ENCODE results near the gene NRXN3. TPM values are rescaled to one million over a fixed set of nuclear protein-coding genes. Genes with fewer than 3 reads are reported as not detected.

NRXN3 gene
- total and polyA plus RNA-seq, 2 of the 13 experiments (the other 11 are each of a cell fraction or from before 2014, with no cell fraction given) = 0.03 TPM; not detected in 1

GRCh38 chr14:78359581-78359980 lies 189.4 kb downstream of the NRXN3 start:
- no peak overlapping the region for H3K27ac ChIP-seq (ENCODE audit: extremely low read length, insufficient read depth, low read length)
- TF ChIP-seq NFIC (IDR thresholded peaks at IDR 0.05; ENCODE audit: low read length) (no peak), FOXP1 (IDR thresholded peaks at IDR 0.05) (no peak), FOXP1 (CRISPR knock-in tag; IDR thresholded peaks at IDR 0.05) (no peak), POGZ (CRISPR knock-in tag; IDR thresholded peaks at IDR 0.05) (no peak), ATF1 (CRISPR knock-in tag; IDR thresholded peaks at IDR 0.05) (no peak), YEATS2 (CRISPR knock-in tag; IDR thresholded peaks at IDR 0.05; ENCODE audit: borderline replicate concordance) (no peak), ZNF609 (CRISPR knock-in tag; IDR thresholded peaks at IDR 0.05; ENCODE audit: borderline replicate concordance) (no peak), ZSCAN21 (CRISPR knock-in tag; IDR thresholded peaks at IDR 0.05; ENCODE audit: borderline replicate concordance) (no peak), PITX1 (CRISPR knock-in tag; IDR thresholded peaks at IDR 0.05) (no peak), SRY (CRISPR knock-in tag; IDR thresholded peaks at IDR 0.05) (no peak), ZBTB20 (CRISPR knock-in tag; IDR thresholded peaks at IDR 0.05; ENCODE audit: borderline replicate concordance, low read depth) (no peak), ZNF878 (CRISPR knock-in tag; IDR thresholded peaks at IDR 0.05) (no peak), ZNF138 (CRISPR knock-in tag; IDR thresholded peaks at IDR 0.05; ENCODE audit: low read depth) (no peak), NKX3-1 (CRISPR knock-in tag; IDR thresholded peaks at IDR 0.05) (no peak), TBP (CRISPR knock-in tag; IDR thresholded peaks at IDR 0.05) (no peak), REPIN1 (CRISPR knock-in tag; IDR thresholded peaks at IDR 0.05; ENCODE audit: borderline replicate concordance, low read depth) (no peak), ZSCAN30 (CRISPR knock-in tag; IDR thresholded peaks at IDR 0.05) (no peak)
- in situ Hi-C loops (cut with HindIII; ENCODE audit: extremely low pct_ligation_motif_present, low pct_unique_long_range_greater_than_20kb) (no loop called here), intact Hi-C loops (cut with micrococcal nuclease; ENCODE audit: unreplicated experiment) (no loop called here)
- no peak for ATAC-seq
- no peaks in the 10 kb centered on the region for H3K79me2 ChIP-seq (ENCODE audit: insufficient read depth, low read length)
- POLR2A ChIA-PET = no interaction called here
- CTCF ChIA-PET (ENCODE audit: low intra/inter-chr PET ratio, low total read pairs) = no interaction called here
- no peaks in the 10 kb centered on the region for H3K27me3 ChIP-seq (ENCODE audit: control insufficient read depth in 1 of 2, insufficient read depth in 2 of 2, low read length in 2 of 2)
- WGBS (ENCODE audit: low lambda C conversion rate) = 2% methylated on average over 3 of the region's 5 CpGs
- no peaks in the 10 kb centered on the region for H3K36me3 ChIP-seq (replicated peaks in 1 of 2; ENCODE audit: control insufficient read depth in 1 of 2, insufficient read depth in 2 of 2, low read length in 2 of 2)
- H3K4me1 ChIP-seq (ENCODE audit: insufficient read depth, low read length) = no peaks in the 10 kb centered on the region
- no peaks in the 10 kb centered on the region for H4K20me1 ChIP-seq (ENCODE audit: insufficient read depth, low read length)
- no TSS peak for BruUV-seq (replicated peaks)
- no peak overlapping the region for H2AFZ ChIP-seq (ENCODE audit: low read length)
- H3K4me3 ChIP-seq (replicated peaks in 1 of 3; ENCODE audit: insufficient read depth in 1 of 3, low read depth in 2 of 3, low read length in 3 of 3) = no peak overlapping the region
- DNase-seq (ENCODE audit: low spot score) = no peak
- H3K4me2 ChIP-seq (ENCODE audit: low read depth, low read length) = no peak overlapping the region
- no peak for FAIRE-seq
- H3K9me3 ChIP-seq (ENCODE audit: low read length) = no peaks in the 10 kb centered on the region
- H3K9ac ChIP-seq (ENCODE audit: insufficient read depth, low read depth, low read length) = no peak overlapping the region

Measured in HepG2 (cell line).